Esophagus squamous epithelium (tissue), 5 donors: ENCODE measurements around the gene JOSD1. TPM values are rescaled to one million over a fixed set of nuclear protein-coding genes. Genes with fewer than 3 reads are reported as not detected.
"Not testable (repeated sequence)": the region's sequence is repeated elsewhere in the genome, so short reads cannot be mapped to it uniquely, and the experiment has no call there.

Experiments
- DNase-seq: peaks from one replicate; lab custom pipeline; 2025; lab: John Stamatoyannopoulos, UW
- H3K27ac ChIP-seq, 4 donors: fragments of 200-600 bp; sonication (generic); one replicate each; pipeline ENCODE4 v1.5.1; 2016 to 2019; ENCODE audit warnings: mild to moderate bottlenecking in 1 of 4
- H3K27me3 ChIP-seq, 4 donors: fragments of 200-600 bp; sonication (generic); 1 replicate in 3 of 4; 2 replicates in 1 of 4; pipeline versions ENCODE4 v1.5.1 to v1.6.0; 2017 to 2021; ENCODE audit warnings: antibody characterized with exemption in 1 of 4
- H3K36me3 ChIP-seq, 3 donors: fragments of 200-600 bp; sonication (generic); one replicate each; pipeline ENCODE4 v1.5.1; 2016 to 2019
- H3K4me1 ChIP-seq, 3 donors: fragments of 200-600 bp; sonication (generic); one replicate each; pipeline ENCODE4 v1.5.1; 2017 to 2019
- H3K4me3 ChIP-seq, 4 donors: fragments of 200-600 bp; sonication (generic); 1 replicate in 3 of 4; 2 replicates in 1 of 4; pipeline ENCODE4 v1.5.1; 2016 to 2019; ENCODE audit warnings: mild to moderate bottlenecking in 2 of 4, moderate library complexity in 1 of 4
- H3K9me3 ChIP-seq, 3 donors: fragments of 200-600 bp; sonication (generic); one replicate each; pipeline ENCODE4 v1.5.1; 2016 to 2019
- POLR2A ChIP-seq, 4 donors: fragments of 450-650 bp; IDR thresholded peaks; one replicate each; pipeline ENCODE4 v1.6.1; 2017; ENCODE audit warnings: antibody characterized with exemption in 4 of 4, mild to moderate bottlenecking in 4 of 4, moderate library complexity in 3 of 4
- WGBS, 2 donors: methylation state at CpG; one replicate each; pipeline ENCODE4 v1.1.5; 2018; 5-methylcytosine and 5-hydroxymethylcytosine counted together
- intact Hi-C: fragments of 100-400 bp; cut with DNase I; formaldehyde crosslinking; loops from one replicate; pipeline ENCODE4 v1.15.0; 2022
- total RNA-seq, 4 donors: library from RNA; depleted of rRNA; stranded (reverse); fragments of >200 nt; gene quantifications; one replicate each; pipeline ENCODE4 v1.1.0, GENCODE V29; 2016
- TF ChIP-seq, protein P1 (sequence below), 6 experiments: fragments of 450-650 bp in 4 of 6; fragments of 200-600 bp in 2 of 6; sonication (generic) in 2 of 6; IDR thresholded peaks; one replicate each; pipeline ENCODE4 v1.5.1; 2016 to 2019; ENCODE audit warnings: antibody characterized with exemption in 6 of 6, mild to moderate bottlenecking in 4 of 6, moderate library complexity in 4 of 6
- donor health status: DM: yes; HTN: yes; CAD: no.

The JOSD1 gene
- total RNA-seq, 4 donors from 2014 or later = 27.8 to 48.8 (median 33.1) TPM

DNA sequence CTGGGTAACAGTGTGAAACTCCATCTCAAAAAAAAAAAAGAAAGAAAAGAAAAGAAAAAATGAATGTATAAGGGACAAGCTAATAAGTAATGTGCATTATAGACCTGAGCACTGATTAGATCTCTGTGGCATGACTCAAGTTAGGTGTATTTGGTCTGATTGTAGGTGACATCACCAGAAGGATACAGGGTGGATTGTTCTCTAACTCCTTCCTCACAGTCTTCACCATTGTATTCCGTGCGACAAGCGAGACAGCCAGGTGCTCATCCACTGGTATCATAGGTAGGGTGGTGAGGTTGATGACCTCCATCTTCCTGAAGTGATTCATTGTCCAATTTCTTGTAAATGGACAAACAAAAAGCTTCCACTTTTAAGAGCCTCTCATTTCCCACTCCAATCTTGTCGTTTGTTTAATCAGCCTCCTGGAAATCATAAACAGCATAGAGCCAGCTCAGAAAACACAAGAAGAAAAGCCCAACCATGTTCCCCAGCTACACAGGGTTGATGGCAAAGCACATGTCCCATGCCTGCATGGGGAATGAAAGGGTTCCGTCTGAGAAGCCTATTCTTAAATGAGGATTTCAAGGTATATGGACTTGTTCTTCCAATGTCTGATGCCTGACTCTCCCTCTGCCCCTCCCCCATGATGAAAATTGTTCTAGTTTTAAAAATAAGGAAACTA, 50.8 kb downstream of the JOSD1 start:
- Histone ChIP-seq H3K36me3 (no peaks in the 10 kb centered on the region), H3K27ac (no peak overlapping the region), H3K4me1 (peaks cover 0 to 10% (median 0%) of the 10 kb centered on the region in 3 donors), H3K27me3 (no peaks in the 10 kb centered on the region), H3K4me3 (no peak overlapping the region), H3K9me3 (no peaks in the 10 kb centered on the region)
- no peak for DNase-seq
- TF ChIP-seq, protein P1, sequence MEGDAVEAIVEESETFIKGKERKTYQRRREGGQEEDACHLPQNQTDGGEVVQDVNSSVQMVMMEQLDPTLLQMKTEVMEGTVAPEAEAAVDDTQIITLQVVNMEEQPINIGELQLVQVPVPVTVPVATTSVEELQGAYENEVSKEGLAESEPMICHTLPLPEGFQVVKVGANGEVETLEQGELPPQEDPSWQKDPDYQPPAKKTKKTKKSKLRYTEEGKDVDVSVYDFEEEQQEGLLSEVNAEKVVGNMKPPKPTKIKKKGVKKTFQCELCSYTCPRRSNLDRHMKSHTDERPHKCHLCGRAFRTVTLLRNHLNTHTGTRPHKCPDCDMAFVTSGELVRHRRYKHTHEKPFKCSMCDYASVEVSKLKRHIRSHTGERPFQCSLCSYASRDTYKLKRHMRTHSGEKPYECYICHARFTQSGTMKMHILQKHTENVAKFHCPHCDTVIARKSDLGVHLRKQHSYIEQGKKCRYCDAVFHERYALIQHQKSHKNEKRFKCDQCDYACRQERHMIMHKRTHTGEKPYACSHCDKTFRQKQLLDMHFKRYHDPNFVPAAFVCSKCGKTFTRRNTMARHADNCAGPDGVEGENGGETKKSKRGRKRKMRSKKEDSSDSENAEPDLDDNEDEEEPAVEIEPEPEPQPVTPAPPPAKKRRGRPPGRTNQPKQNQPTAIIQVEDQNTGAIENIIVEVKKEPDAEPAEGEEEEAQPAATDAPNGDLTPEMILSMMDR (IDR thresholded peaks at IDR 0.05) = no peak
- no peak for TF ChIP-seq POLR2A (IDR thresholded peaks at IDR 0.05)
- intact Hi-C loops = no loop called here
- 60 to 67% methylated on average over 5 of the region's 5 CpGs for WGBS, 2 donors

DNA sequence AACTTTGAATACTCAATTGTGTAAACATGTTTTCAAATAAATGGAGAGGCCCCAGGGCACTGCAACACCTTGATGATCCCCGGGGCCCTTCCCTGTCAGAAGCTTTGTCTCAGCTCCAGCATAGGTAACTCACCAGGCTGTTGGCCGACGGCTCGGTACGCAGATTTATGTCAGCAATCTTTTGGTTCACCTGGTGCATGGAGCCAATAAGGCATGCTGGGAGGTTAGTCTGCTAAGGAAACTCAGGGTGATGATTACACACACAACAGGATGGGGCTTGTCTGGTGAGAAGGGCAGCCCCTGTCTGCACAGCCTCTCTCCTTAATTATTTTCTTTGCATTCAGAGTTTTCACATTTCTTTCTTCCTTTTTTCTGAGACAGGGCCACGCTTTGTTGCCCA, 55.3 kb downstream of the JOSD1 start:
- H3K36me3 ChIP-seq = no peaks in the 10 kb centered on the region
- WGBS, 2 donors = 43 to 58% methylated on average over 6 of the region's 6 CpGs
- H3K9me3 ChIP-seq = no peaks in the 10 kb centered on the region
- H3K27ac ChIP-seq = peak overlapping the region in 1 of 4 donors; percentile 25
- no peak overlapping the region for H3K4me3 ChIP-seq
- H3K4me1 ChIP-seq = peaks cover 0 to 12% (median 0%) of the 10 kb centered on the region in 3 donors
- no peaks in the 10 kb centered on the region for H3K27me3 ChIP-seq
- DNase-seq = no peak
- TF ChIP-seq, protein P1 (IDR thresholded peaks at IDR 0.05) = no peak
- TF ChIP-seq POLR2A (IDR thresholded peaks at IDR 0.05) = no peak
- intact Hi-C loops = no loop called here

DNA sequence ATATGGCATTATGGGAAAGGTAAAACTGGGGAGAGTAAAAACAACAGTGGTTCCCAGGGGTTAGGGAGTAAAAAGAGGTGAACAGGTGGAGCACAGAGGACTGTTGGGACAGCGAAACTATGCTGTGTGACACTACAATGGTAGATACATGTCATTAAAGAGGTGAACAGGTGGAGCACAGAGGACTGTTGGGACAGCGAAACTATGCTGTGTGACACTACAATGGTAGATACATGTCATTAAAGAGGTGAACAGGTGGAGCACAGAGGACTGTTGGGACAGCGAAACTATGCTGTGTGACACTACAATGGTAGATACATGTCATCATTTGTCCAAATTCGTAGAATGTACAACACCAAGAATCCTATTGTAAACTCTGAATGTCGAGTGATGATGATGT, 56.5 kb downstream of the JOSD1 start:
- H3K27me3 ChIP-seq, H3K9me3 ChIP-seq, H3K4me3 ChIP-seq, H3K36me3 ChIP-seq, intact Hi-C loops, DNase-seq, H3K27ac ChIP-seq: not testable (repeated sequence)
- peaks cover 0 to 12% (median 0%) of the 10 kb centered on the region in 3 donors for H3K4me1 ChIP-seq
- WGBS, 2 donors = 85 to 94% methylated on average over 5 of the region's 5 CpGs

DNA sequence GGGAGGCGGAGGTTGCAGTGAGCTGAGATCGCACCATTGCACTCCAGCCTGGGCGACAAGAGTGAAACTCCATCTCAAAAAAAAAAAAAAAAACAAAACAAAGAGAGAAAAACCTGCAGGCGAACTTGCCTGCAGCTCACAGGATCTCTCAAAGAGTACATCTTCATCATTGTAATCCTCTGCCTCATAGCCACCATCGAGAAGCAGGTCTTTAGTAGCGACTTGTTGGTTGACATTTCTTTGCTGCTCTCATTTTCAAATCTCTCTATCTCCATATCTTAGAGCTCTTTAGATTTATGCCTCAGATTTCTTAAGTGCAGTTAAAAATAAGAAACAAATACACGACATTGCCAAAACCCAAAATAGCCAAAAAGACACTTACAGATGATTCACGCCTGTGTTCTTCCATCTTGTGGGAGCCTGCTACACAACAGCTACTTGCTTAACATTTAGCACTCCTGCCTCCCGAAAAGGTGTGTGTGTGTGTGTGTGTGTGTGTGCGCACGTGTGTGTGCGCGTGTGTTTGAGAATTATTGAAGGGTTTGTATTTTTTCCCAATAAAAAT, 59.2 kb downstream of the JOSD1 start:
- no peak for DNase-seq
- H3K36me3 ChIP-seq = no peaks in the 10 kb centered on the region
- intact Hi-C loops = no loop called here
- H3K27ac ChIP-seq = no peak overlapping the region
- 85 to 91% methylated on average over 12 of the region's 13 CpGs for WGBS, 2 donors
- peaks cover 0 to 12% (median 0%) of the 10 kb centered on the region in 3 donors for H3K4me1 ChIP-seq
- H3K4me3 ChIP-seq = no peak overlapping the region
- no peaks in the 10 kb centered on the region for H3K9me3 ChIP-seq
- TF ChIP-seq, protein P1 (IDR thresholded peaks at IDR 0.05) = no peak
- TF ChIP-seq POLR2A (IDR thresholded peaks at IDR 0.05) = no peak
- H3K27me3 ChIP-seq = no peaks in the 10 kb centered on the region

DNA sequence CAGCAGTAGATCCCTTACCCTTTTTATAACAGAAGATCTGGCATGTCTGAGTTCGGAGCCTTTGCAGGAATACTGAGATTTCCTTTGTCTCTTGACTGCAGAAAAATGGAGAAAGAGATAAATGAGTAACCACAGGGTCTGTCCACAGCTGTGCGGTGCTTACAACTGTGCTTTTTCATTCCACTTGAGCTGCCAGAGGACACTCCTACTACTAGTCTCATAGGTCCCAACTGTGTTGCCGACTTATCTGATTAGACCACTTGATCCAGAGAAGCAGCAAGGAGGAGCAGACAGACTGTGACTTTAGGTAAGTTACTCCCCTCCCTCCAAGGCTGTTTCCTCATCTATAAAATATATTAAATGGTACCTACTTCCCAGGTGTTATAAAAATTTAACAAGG, 62.0 kb downstream of the JOSD1 start:
- Histone ChIP-seq H3K27ac (no peak overlapping the region), H3K4me3 (no peak overlapping the region), H3K9me3 (no peaks in the 10 kb centered on the region), H3K27me3 (no peaks in the 10 kb centered on the region), H3K36me3 (no peaks in the 10 kb centered on the region), H3K4me1 (no peaks in the 10 kb centered on the region)
- intact Hi-C loops = no loop called here
- 81 to 83% methylated on average over 3 of the region's 3 CpGs for WGBS, 2 donors
- DNase-seq = no peak
- TF ChIP-seq, protein P1 (IDR thresholded peaks at IDR 0.05) = no peak
- TF ChIP-seq POLR2A (IDR thresholded peaks at IDR 0.05) = no peak
